Stomach (tissue), 4 donors: ENCODE data around the gene KRTAP10-5.

Source experiments
- EP300 ChIP-seq: sonication (generic); formaldehyde crosslinking; IDR thresholded peaks from one replicate; pipeline ENCODE4 v1.6.1; 2017; ENCODE audit warnings: antibody characterized with exemption
- POLR2A ChIP-seq, 4 donors: fragments of 450-650 bp; IDR thresholded peaks; one replicate each; pipeline ENCODE4 v1.6.1; 2016; ENCODE audit warnings: antibody characterized with exemption in 4 of 4, control low read depth in 2 of 4, mild to moderate bottlenecking in 1 of 4, moderate library complexity in 1 of 4
- POLR2AphosphoS5 ChIP-seq, 3 donors: sonication (generic); formaldehyde crosslinking; IDR thresholded peaks; one replicate each; pipeline ENCODE4 v1.6.1; 2016; ENCODE audit warnings: antibody characterized with exemption in 3 of 3
- TF ChIP-seq, protein P1 (sequence below), 7 experiments: fragments of 450-650 bp in 4 of 7; fragments of 200-600 bp in 3 of 7; sonication (generic) in 3 of 7; IDR thresholded peaks; one replicate each; pipeline ENCODE4 v1.5.1; 2016 to 2019; ENCODE audit warnings: antibody characterized with exemption in 7 of 7, control low read depth in 2 of 7, mild to moderate bottlenecking in 1 of 7

DNA sequence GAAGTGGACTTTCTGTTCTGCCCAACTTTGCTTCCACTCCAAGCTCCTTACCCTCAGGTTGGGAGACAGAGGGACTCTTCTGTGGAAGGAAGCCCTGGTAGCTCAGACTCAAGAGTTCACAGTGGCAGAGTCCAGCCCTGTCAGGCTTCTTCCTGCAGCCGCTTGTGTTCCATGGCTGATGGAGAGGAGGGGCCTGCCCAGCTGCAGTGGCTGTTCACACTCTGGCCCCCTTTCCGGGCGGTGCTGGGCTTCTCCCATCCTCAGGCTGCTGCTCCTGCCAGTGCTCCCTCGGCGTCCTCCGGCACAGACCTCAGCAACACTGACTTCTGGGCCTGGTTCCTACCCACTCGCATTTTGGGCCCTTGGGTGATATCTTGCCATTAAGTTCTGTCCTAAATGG lies 44.4 kb downstream of the KRTAP10-5 start:
- TF ChIP-seq, protein P1, sequence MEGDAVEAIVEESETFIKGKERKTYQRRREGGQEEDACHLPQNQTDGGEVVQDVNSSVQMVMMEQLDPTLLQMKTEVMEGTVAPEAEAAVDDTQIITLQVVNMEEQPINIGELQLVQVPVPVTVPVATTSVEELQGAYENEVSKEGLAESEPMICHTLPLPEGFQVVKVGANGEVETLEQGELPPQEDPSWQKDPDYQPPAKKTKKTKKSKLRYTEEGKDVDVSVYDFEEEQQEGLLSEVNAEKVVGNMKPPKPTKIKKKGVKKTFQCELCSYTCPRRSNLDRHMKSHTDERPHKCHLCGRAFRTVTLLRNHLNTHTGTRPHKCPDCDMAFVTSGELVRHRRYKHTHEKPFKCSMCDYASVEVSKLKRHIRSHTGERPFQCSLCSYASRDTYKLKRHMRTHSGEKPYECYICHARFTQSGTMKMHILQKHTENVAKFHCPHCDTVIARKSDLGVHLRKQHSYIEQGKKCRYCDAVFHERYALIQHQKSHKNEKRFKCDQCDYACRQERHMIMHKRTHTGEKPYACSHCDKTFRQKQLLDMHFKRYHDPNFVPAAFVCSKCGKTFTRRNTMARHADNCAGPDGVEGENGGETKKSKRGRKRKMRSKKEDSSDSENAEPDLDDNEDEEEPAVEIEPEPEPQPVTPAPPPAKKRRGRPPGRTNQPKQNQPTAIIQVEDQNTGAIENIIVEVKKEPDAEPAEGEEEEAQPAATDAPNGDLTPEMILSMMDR (IDR thresholded peaks at IDR 0.05) = no peak
- TF ChIP-seq POLR2AphosphoS5 (IDR thresholded peaks at IDR 0.05) (no peak), POLR2A (IDR thresholded peaks at IDR 0.05) (no peak), EP300 (no peak)
